ENCODE results near the gene MEF2D. TPM values are rescaled to one million over a fixed set of nuclear protein-coding genes. Genes with fewer than 3 reads are reported as not detected.

MEF2D gene
- total RNA-seq, 2 donors from 2014 or later, result 76.1 to 101 TPM

DNA sequence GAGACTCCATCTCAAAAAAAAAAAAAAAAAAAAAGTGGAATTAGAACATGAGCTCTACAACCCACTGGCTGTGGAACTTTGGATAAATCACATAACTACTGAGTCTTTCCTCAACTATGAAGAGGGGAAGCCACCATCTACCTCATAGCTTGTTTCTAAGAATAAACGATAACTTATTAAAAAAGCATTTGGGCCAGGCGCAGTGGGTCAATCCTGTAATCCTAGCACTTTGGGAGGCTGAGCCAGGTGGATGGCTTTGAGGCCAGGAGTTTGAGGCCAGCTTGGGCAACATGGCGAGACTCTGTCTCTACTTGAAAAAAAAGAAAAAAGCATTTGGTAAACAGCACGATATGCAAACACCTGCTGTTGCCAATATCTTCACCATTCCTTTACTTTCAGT lies 31.8 kb upstream of the MEF2D start:
- H3K27ac ChIP-seq, result no peak overlapping the region
- no peaks in the 10 kb centered on the region for H3K9me3 ChIP-seq
- no peaks in the 10 kb centered on the region for H3K36me3 ChIP-seq
- no peaks in the 10 kb centered on the region for H3K27me3 ChIP-seq (replicated peaks; ENCODE audit: insufficient read depth)
- H3K4me3 ChIP-seq, result no peak overlapping the region
- no peaks in the 10 kb centered on the region for H3K4me1 ChIP-seq (ENCODE audit: control insufficient read depth in 1 of 2, low read depth in 2 of 2)
- ATAC-seq (ENCODE audit: insufficient number of reproducible peaks, low FRiP score, low read depth), result no peak
- DNase-seq (ENCODE audit: low spot score), result no peak
- TF ChIP-seq, protein P1, sequence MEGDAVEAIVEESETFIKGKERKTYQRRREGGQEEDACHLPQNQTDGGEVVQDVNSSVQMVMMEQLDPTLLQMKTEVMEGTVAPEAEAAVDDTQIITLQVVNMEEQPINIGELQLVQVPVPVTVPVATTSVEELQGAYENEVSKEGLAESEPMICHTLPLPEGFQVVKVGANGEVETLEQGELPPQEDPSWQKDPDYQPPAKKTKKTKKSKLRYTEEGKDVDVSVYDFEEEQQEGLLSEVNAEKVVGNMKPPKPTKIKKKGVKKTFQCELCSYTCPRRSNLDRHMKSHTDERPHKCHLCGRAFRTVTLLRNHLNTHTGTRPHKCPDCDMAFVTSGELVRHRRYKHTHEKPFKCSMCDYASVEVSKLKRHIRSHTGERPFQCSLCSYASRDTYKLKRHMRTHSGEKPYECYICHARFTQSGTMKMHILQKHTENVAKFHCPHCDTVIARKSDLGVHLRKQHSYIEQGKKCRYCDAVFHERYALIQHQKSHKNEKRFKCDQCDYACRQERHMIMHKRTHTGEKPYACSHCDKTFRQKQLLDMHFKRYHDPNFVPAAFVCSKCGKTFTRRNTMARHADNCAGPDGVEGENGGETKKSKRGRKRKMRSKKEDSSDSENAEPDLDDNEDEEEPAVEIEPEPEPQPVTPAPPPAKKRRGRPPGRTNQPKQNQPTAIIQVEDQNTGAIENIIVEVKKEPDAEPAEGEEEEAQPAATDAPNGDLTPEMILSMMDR (IDR thresholded peaks at IDR 0.05), result no peak

DNA sequence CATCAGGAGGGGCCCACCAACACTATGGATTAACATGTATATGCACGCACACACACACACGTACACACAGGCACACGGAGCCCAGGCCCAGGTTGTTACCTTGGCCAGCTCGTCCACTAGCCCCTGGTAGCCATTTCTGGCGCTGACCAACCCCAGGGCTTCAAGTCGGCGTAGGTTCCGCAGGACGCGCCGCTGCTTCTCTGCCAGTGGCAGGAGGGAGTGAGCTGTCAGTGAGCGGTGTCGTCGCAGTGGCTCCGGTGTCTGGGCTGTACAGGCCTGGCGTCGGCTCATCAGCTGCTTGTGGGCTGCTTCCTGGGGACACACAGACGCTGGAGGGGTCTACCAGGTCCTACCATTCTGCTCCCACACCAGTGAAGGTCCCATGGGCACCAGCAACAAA lies 29.4 kb upstream of the MEF2D start:
- ATAC-seq (ENCODE audit: insufficient number of reproducible peaks, low FRiP score, low read depth) (no peak), DNase-seq (ENCODE audit: low spot score) (no peak)
- Histone ChIP-seq H3K27me3 (replicated peaks; ENCODE audit: insufficient read depth) (no peaks in the 10 kb centered on the region), H3K4me1 (ENCODE audit: control insufficient read depth in 1 of 2, low read depth in 2 of 2) (no peaks in the 10 kb centered on the region), H3K36me3 (no peaks in the 10 kb centered on the region), H3K27ac (no peak overlapping the region), H3K4me3 (no peak overlapping the region), H3K9me3 (no peaks in the 10 kb centered on the region)
- TF ChIP-seq, protein P1 (IDR thresholded peaks at IDR 0.05), result no peak

DNA sequence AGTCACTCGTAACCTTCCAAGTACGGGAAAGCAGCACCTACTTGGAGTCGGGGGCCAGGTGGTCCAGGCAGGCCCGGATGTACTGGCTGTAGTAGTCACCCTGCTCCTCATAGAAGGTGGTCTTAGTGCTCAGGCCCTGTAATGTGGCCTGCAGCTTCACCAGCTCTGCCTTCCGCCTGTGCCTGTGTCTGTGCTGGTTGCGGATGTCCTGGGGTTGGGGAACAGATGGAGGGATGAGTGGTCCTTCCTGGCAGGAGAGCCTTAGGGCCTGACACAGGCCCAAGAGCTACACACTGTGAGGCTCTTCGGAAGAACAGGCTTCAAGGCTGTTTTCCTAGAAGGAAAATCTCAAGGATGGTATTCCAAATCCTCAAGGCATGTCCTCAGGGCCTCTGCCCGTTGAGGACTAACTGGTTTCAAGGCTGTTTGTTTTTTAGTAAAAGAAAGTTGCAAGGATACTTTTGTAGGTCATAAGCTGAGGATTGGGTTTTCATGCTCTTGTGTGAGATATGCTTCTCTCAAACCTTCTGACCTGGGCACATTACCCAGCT lies 28.4 kb upstream of the MEF2D start:
- Histone ChIP-seq H3K36me3 (no peaks in the 10 kb centered on the region), H3K4me1 (ENCODE audit: control insufficient read depth in 1 of 2, low read depth in 2 of 2) (no peaks in the 10 kb centered on the region), H3K27ac (no peak overlapping the region), H3K9me3 (no peaks in the 10 kb centered on the region), H3K27me3 (replicated peaks; ENCODE audit: insufficient read depth) (no peaks in the 10 kb centered on the region), H3K4me3 (no peak overlapping the region)
- ATAC-seq (ENCODE audit: insufficient number of reproducible peaks, low FRiP score, low read depth), result no peak
- DNase-seq (ENCODE audit: low spot score), result no peak
- TF ChIP-seq, protein P1 (IDR thresholded peaks at IDR 0.05), result no peak

DNA sequence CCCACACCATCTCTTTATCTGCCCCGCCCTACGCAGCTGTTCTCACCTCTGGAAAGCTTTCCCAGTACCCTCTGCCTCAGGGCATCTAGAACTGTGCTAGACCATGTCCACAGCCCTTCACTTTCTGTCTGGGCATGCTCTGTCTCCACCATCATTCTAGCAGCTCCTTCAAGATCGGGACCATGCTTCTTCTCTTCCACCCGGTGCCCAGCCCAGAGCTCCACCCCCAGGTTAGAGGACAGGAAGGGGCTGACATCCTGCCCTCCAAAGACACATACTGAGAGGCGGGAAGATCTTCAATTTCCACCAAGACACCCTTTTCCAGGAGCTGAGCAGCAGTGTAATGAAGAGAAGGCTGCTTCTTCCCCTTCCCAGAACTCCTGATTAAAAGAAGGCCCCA lies 27.7 kb upstream of the MEF2D start:
- no peak overlapping the region for H3K4me3 ChIP-seq
- no peaks in the 10 kb centered on the region for H3K27me3 ChIP-seq (replicated peaks; ENCODE audit: insufficient read depth)
- ATAC-seq (ENCODE audit: insufficient number of reproducible peaks, low FRiP score, low read depth), result no peak
- TF ChIP-seq, protein P1 (IDR thresholded peaks at IDR 0.05), result no peak
- DNase-seq (ENCODE audit: low spot score), result no peak
- H3K9me3 ChIP-seq, result no peaks in the 10 kb centered on the region
- no peak overlapping the region for H3K27ac ChIP-seq
- no peaks in the 10 kb centered on the region for H3K36me3 ChIP-seq
- no peaks in the 10 kb centered on the region for H3K4me1 ChIP-seq (ENCODE audit: control insufficient read depth in 1 of 2, low read depth in 2 of 2)

DNA sequence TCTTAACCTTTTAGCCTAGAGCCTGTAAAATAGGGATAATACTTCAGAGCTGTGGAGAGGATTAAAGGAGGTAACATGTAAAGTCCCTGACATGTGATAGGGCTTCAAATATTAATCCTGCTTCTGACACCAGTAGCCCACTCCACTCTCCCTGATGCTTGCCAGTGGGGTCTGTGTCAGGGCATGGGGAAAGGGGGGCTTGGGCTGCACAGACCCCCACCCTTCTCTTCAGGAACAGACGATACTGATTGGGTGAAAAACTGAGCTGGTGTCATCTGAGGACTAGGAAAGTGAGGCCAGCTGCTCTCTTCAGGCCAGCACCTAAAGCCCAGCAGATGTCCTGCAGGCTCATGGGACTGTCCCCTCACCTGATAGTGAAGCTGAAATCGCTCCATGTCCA lies 27.0 kb upstream of the MEF2D start:
- H3K4me1 ChIP-seq (ENCODE audit: control insufficient read depth in 1 of 2, low read depth in 2 of 2), result no peaks in the 10 kb centered on the region
- no peak for ATAC-seq (ENCODE audit: insufficient number of reproducible peaks, low FRiP score, low read depth)
- TF ChIP-seq, protein P1 (IDR thresholded peaks at IDR 0.05), result no peak

More for the DNA sequence above, 27.0 kb upstream of the MEF2D start:
- DNase-seq (ENCODE audit: low spot score), result no peak
- Histone ChIP-seq H3K27ac (no peak overlapping the region), H3K9me3 (no peaks in the 10 kb centered on the region), H3K4me3 (no peak overlapping the region), H3K36me3 (no peaks in the 10 kb centered on the region), H3K27me3 (replicated peaks; ENCODE audit: insufficient read depth) (no peaks in the 10 kb centered on the region)

Data from thoracic aorta (tissue), 2 donors.